Measurements from ENCODE around the gene PDZD2.
"Not testable (repeated sequence)": the region's sequence is repeated elsewhere in the genome, so short reads cannot be mapped to it uniquely, and the experiment has no call there.

The PDZD2 gene

GRCh38 chr5:31726952-31727351 is 88.0 kb downstream of the PDZD2 start:
- no peak overlapping the region for H3K27ac Mint-ChIP-seq
- H3K4me3 Mint-ChIP-seq, result no peak overlapping the region
- H3K27me3 Mint-ChIP-seq, result peaks cover 2% of the 10 kb centered on the region
- no peaks in the 10 kb centered on the region for H3K9me3 Mint-ChIP-seq (ENCODE audit: low read depth)
- H3K36me3 Mint-ChIP-seq, result no peaks in the 10 kb centered on the region
- peaks cover 2% of the 10 kb centered on the region for H3K4me1 Mint-ChIP-seq (ENCODE audit: low read depth)

- peaks cover 2% of the 10 kb centered on the region for H3K27me3 Mint-ChIP-seq
- H3K36me3 Mint-ChIP-seq, result no peaks in the 10 kb centered on the region
- no peak overlapping the region for H3K4me3 Mint-ChIP-seq
- H3K4me1 Mint-ChIP-seq (ENCODE audit: low read depth), result peaks cover 2% of the 10 kb centered on the region
- no peaks in the 10 kb centered on the region for H3K9me3 Mint-ChIP-seq (ENCODE audit: low read depth)
- no peak overlapping the region for H3K27ac Mint-ChIP-seq
Measured at GRCh38 chr5:31728039-31728438, 89.1 kb downstream of the PDZD2 start.

- H3K36me3 Mint-ChIP-seq, H3K27ac Mint-ChIP-seq: not testable (repeated sequence)
Measured at GRCh38 chr5:31728806-31729205, 89.9 kb downstream of the PDZD2 start.

GRCh38 chr5:31730139-31730538 is 91.2 kb downstream of the PDZD2 start:
- Mint-ChIP-seq H3K4me3 (no peak overlapping the region), H3K27ac (no peak overlapping the region), H3K27me3 (peaks cover 1% of the 10 kb centered on the region), H3K9me3 (ENCODE audit: low read depth) (no peaks in the 10 kb centered on the region), H3K4me1 (ENCODE audit: low read depth) (peaks cover 2% of the 10 kb centered on the region), H3K36me3 (no peaks in the 10 kb centered on the region)

More at GRCh38 chr5:31728806-31729205, 89.9 kb downstream of the PDZD2 start:
- H3K4me1 Mint-ChIP-seq (ENCODE audit: low read depth); H3K9me3 Mint-ChIP-seq (ENCODE audit: low read depth); H3K4me3 Mint-ChIP-seq; H3K27me3 Mint-ChIP-seq: not testable (repeated sequence)

GRCh38 chr5:31731016-31731415 is 92.1 kb downstream of the PDZD2 start:
- H3K4me3 Mint-ChIP-seq, result no peak overlapping the region
- H3K9me3 Mint-ChIP-seq (ENCODE audit: low read depth), result no peaks in the 10 kb centered on the region
- H3K36me3 Mint-ChIP-seq, result no peaks in the 10 kb centered on the region
- H3K27ac Mint-ChIP-seq, result no peak overlapping the region
- H3K4me1 Mint-ChIP-seq (ENCODE audit: low read depth), result peaks cover 2% of the 10 kb centered on the region
- peaks cover 1% of the 10 kb centered on the region for H3K27me3 Mint-ChIP-seq

- Mint-ChIP-seq H3K4me3 (no peak overlapping the region), H3K27ac (no peak overlapping the region), H3K36me3 (no peaks in the 10 kb centered on the region), H3K27me3 (peaks cover 1% of the 10 kb centered on the region), H3K4me1 (ENCODE audit: low read depth) (peaks cover 2% of the 10 kb centered on the region), H3K9me3 (ENCODE audit: low read depth) (no peaks in the 10 kb centered on the region)
Measured at GRCh38 chr5:31731710-31732301, 92.9 kb downstream of the PDZD2 start.

GRCh38 chr5:31732821-31733220 is 93.9 kb downstream of the PDZD2 start:
- not testable (repeated sequence) for H3K27ac Mint-ChIP-seq

GRCh38 chr5:31733371-31733770 is 94.4 kb downstream of the PDZD2 start:
- H3K36me3 Mint-ChIP-seq, result no peaks in the 10 kb centered on the region
- H3K4me1 Mint-ChIP-seq (ENCODE audit: low read depth), result peaks cover 2% of the 10 kb centered on the region
- H3K27ac Mint-ChIP-seq, result no peak overlapping the region
- no peak overlapping the region for H3K4me3 Mint-ChIP-seq
- peaks cover 1% of the 10 kb centered on the region for H3K27me3 Mint-ChIP-seq
- no peaks in the 10 kb centered on the region for H3K9me3 Mint-ChIP-seq (ENCODE audit: low read depth)

More at GRCh38 chr5:31732821-31733220, 93.9 kb downstream of the PDZD2 start:
- H3K27me3 Mint-ChIP-seq; H3K4me3 Mint-ChIP-seq; H3K4me1 Mint-ChIP-seq (ENCODE audit: low read depth); H3K9me3 Mint-ChIP-seq (ENCODE audit: low read depth); H3K36me3 Mint-ChIP-seq: not testable (repeated sequence)

GRCh38 chr5:31736127-31736526 is 97.2 kb downstream of the PDZD2 start:
- H3K27me3 Mint-ChIP-seq, result peaks cover 1% of the 10 kb centered on the region
- H3K4me3 Mint-ChIP-seq, result no peak overlapping the region
- no peaks in the 10 kb centered on the region for H3K9me3 Mint-ChIP-seq (ENCODE audit: low read depth)
- no peak overlapping the region for H3K27ac Mint-ChIP-seq
- peaks cover 2% of the 10 kb centered on the region for H3K4me1 Mint-ChIP-seq (ENCODE audit: low read depth)
- H3K36me3 Mint-ChIP-seq, result no peaks in the 10 kb centered on the region

- Mint-ChIP-seq H3K27ac (no peak overlapping the region), H3K9me3 (ENCODE audit: low read depth) (no peaks in the 10 kb centered on the region), H3K27me3 (peaks cover 1% of the 10 kb centered on the region), H3K4me3 (no peak overlapping the region), H3K36me3 (no peaks in the 10 kb centered on the region), H3K4me1 (ENCODE audit: low read depth) (no peaks in the 10 kb centered on the region)
Measured at GRCh38 chr5:31738199-31738598, 99.3 kb downstream of the PDZD2 start.

GRCh38 chr5:31741496-31741895 is 102.6 kb downstream of the PDZD2 start:
- H3K4me3 Mint-ChIP-seq, result no peak overlapping the region
- H3K9me3 Mint-ChIP-seq (ENCODE audit: low read depth), result no peaks in the 10 kb centered on the region
- H3K27me3 Mint-ChIP-seq, result no peaks in the 10 kb centered on the region
- no peak overlapping the region for H3K27ac Mint-ChIP-seq
- no peaks in the 10 kb centered on the region for H3K4me1 Mint-ChIP-seq (ENCODE audit: low read depth)
- no peaks in the 10 kb centered on the region for H3K36me3 Mint-ChIP-seq

- Mint-ChIP-seq H3K36me3 (no peaks in the 10 kb centered on the region), H3K27ac (no peak overlapping the region), H3K9me3 (ENCODE audit: low read depth) (no peaks in the 10 kb centered on the region), H3K27me3 (no peaks in the 10 kb centered on the region), H3K4me1 (ENCODE audit: low read depth) (no peaks in the 10 kb centered on the region), H3K4me3 (no peak overlapping the region)
Measured at GRCh38 chr5:31743678-31744077, 104.7 kb downstream of the PDZD2 start.

- Mint-ChIP-seq H3K4me1 (ENCODE audit: low read depth) (no peaks in the 10 kb centered on the region), H3K27me3 (peaks cover 5% of the 10 kb centered on the region), H3K36me3 (no peaks in the 10 kb centered on the region), H3K27ac (no peak overlapping the region), H3K4me3 (no peak overlapping the region), H3K9me3 (ENCODE audit: low read depth) (no peaks in the 10 kb centered on the region)
Measured at GRCh38 chr5:31748458-31749172, 109.7 kb downstream of the PDZD2 start.

GRCh38 chr5:31750215-31750614 is 111.3 kb downstream of the PDZD2 start:
- no peak overlapping the region for H3K27ac Mint-ChIP-seq
- H3K9me3 Mint-ChIP-seq (ENCODE audit: low read depth), result no peaks in the 10 kb centered on the region
- H3K4me3 Mint-ChIP-seq, result no peak overlapping the region
- peaks cover 5% of the 10 kb centered on the region for H3K27me3 Mint-ChIP-seq
- no peaks in the 10 kb centered on the region for H3K36me3 Mint-ChIP-seq
- H3K4me1 Mint-ChIP-seq (ENCODE audit: low read depth), result no peaks in the 10 kb centered on the region

- H3K4me1 Mint-ChIP-seq (ENCODE audit: low read depth), result no peaks in the 10 kb centered on the region
- H3K27me3 Mint-ChIP-seq, result peaks cover 5% of the 10 kb centered on the region
- H3K36me3 Mint-ChIP-seq, result no peaks in the 10 kb centered on the region
- H3K27ac Mint-ChIP-seq, result no peak overlapping the region
- H3K9me3 Mint-ChIP-seq (ENCODE audit: low read depth), result no peaks in the 10 kb centered on the region
- no peak overlapping the region for H3K4me3 Mint-ChIP-seq
Measured at GRCh38 chr5:31751610-31752009, 112.7 kb downstream of the PDZD2 start.
